HUDEP-2 (cell line): ENCODE data around the gene ZEB1.
"Not testable (repeated sequence)": the region's sequence is repeated elsewhere in the genome, so short reads cannot be mapped to it uniquely, and the experiment has no call there.

Experiments
- DNase-seq, 76 experiments: peaks; one replicate each; lab custom pipeline; 2025; ENCODE audit not compliant: unreplicated experiment in 76 of 76; lab: John Stamatoyannopoulos, UW

The ZEB1 gene

GRCh38 chr10:31362023-31362641, 43.1 kb downstream of the ZEB1 start:
- no peak for DNase-seq

GRCh38 chr10:31363696-31364095, 44.7 kb downstream of the ZEB1 start:
- not testable (repeated sequence) for DNase-seq

GRCh38 chr10:31364238-31364637, 45.2 kb downstream of the ZEB1 start:
- DNase-seq, result not testable (repeated sequence)

GRCh38 chr10:31366703-31367102, 47.7 kb downstream of the ZEB1 start:
- no peak for DNase-seq

DNA sequence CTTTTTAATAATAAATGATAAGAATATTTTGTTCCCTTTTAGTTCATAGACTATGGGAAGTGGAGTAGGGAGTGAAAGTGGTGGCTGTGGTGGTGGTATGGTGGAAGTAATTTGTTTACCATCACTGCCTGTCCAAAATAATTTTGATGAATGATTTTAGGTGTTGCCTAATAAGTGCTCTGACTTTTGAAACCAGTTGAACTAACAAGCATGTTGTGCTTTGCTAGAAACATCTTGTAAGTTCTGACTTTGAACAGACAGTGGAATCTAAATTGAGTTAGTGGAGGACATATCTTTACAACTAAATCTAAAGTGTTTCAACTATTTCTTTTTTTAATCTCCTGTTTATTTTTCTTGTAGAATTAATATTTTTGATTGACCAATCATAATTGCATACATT, 49.7 kb downstream of the ZEB1 start:
- DNase-seq, result no peak

DNA sequence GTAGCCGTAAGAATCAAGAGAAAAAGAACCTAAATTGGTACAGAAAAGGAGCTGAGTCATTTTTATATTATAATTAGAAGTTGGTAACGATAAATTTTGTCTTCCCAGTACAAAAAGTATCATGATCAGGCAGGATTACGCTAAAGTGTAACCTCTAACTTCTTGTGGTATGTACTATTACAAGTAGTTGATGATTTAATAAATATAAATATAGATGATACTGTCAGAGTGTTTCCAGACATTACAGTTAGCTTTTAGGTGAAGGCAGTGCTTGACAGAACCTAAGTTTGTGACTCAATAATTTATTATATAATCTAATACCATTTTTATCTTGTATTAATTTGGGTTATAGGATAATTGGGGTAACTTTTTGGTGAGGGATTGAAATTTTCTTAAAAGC, 53.4 kb downstream of the ZEB1 start:
- DNase-seq, result no peak

- no peak for DNase-seq
Observed at GRCh38 chr10:31374146-31374696, 55.2 kb downstream of the ZEB1 start.

- DNase-seq, result no peak
Observed at GRCh38 chr10:31381171-31381570, 62.2 kb downstream of the ZEB1 start.

- DNase-seq, result no peak
Observed at GRCh38 chr10:31381766-31382316, 62.8 kb downstream of the ZEB1 start.

DNA sequence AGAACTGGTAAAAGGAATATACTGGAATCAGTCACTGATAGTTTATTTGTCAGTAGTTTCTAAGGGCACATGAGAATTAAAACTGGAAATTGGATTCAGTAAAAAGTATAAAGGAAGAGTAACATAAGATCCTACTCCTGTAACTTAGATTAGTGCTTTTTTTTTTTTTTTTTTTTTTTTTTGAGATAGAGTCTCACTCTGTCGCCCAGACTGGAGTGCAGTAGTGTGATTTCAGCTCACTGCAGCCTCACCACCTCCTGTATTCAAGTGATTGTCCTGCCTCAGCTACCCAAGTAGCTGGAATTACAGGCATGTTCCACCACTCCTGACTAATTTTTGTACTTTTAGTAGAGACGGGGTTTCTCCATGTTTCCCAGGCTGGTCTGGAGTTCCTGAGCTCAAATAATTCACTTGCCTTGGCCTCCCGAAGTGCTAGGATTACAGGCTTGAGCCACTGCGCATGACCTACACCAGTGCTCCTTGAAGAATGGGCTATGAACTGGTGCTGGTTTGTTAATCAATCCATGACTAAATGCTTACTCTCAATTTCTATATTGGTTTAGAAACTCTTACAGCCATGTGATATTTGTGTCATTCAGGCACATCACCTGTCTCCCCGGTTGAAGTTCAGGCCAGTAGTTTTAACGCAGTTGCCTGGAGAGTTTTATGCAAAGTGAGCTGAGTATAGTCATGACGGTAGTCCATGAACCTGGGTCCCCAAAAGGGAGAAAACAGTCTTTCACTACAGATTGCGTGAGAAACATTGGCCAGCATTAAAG, 65.0 kb downstream of the ZEB1 start:
- no peak for DNase-seq

DNA sequence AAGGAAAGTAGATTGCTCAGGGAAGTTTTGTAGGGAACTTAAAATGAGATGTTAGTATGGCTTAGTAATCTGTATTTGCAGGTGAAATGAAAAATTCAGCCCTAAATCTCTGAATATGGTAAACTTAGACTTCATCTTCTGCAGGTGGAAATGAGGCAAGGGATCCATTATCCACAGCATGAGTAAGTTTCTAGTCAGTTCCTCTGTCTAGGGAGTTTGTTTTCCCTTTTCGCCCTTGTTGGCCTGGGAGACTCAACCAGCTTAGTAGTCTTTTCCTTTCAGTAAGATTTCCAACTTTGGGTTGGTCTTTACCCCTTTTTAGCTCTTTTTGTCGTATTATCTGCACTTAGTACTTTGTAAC, 65.6 kb downstream of the ZEB1 start:
- DNase-seq, result no peak

GRCh38 chr10:31390804-31391203, 71.8 kb downstream of the ZEB1 start:
- no peak for DNase-seq

DNA sequence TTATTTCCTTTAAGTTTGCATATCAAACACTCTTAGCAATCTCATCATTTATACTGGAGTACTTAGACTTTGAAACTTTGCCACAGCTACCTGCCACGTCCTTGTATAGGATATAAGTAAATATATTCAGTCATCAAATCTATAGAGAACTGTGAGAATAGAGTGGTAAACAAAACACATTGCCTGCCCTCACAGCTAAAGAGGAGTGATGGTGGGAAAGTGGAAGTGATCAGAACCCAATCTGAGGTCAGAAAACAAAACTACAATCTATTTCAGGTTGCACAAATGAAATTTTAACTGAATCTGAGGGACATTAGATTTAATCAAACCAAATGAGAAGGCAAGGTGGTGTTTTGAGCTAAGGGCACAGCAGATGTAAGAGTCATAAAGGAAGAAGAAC, 74.8 kb downstream of the ZEB1 start:
- no peak for DNase-seq

GRCh38 chr10:31395695-31396094, 76.7 kb downstream of the ZEB1 start:
- DNase-seq, result no peak

DNA sequence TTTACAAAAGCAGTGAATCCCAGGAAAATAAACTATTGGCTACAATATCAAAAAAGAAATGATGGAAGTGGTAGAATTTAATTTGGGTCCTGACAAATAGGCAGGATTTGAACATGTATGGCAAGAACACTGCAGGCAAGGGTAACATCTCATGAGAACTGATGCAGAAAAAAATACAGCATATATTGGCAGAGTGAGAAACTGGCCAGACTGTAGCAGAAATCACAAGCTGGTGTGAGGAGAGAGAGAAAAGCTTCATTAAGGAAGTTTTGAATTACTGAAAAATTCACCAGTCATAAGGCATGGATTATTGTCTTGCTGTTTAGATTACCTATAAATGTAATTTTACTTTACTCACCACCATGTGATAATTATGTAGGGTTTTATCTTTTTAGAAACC, 77.4 kb downstream of the ZEB1 start:
- no peak for DNase-seq

DNA sequence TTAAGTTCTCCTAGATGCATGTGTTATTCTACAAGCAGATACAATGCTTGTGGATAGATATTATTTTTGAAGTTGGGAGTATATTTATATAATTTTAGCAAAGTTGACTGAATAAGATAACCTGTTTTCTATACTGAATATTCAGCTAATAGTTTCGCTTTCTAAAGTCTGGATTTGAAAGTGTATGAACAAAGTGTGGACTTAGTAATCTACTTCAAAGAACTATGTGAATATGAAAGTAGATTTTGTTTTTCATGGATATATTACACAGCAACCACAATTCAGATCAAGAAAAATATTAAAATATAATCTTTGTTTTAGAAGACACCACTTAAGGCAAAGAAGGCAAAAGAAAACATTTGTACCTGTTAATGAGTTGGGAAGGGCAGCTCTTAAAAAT, 78.8 kb downstream of the ZEB1 start:
- DNase-seq, result no peak

DNA sequence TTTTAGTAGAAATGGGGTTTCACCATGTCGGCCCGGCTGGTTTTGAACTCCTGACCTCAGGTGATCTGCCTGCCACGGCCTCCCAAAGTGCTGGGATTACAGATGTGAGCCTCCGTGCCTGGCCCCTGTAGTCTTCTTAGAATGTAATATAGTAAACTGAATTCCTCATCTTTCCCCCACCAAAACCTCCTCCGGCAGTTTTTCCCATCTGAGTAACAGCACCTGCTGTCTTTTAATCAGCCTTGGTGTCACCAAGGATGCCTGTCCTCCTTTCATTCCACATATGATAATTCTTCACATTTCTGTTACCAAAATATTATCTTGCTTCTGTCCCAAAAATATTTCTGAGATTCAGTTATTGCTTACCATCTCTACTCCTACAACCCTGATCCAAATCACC, 80.2 kb downstream of the ZEB1 start:
- DNase-seq, result no peak

- no peak for DNase-seq
Observed at GRCh38 chr10:31399631-31400030, 80.6 kb downstream of the ZEB1 start.

DNA sequence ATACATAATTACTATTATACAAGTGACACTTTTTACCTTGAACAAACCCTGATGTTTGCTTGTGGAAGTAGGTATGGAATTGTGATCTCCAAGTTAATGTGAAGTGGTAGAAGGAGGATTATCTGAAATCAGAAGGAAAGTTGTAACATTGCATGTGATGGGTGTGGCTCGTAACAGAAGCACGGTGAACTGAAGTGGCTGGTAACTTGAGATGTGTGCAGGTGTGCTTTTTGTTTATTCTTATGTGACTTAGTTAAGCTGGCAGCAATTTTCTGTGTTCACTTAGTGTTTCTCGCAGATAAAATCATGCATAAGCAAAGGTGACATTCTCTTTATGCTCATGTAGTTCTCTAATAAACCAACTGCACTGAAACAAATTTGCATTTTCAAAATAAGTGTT, 82.3 kb downstream of the ZEB1 start:
- peak in 2 of 76 experiments; percentile 1 to 11 for DNase-seq

- DNase-seq, result peak in 4 of 76 experiments; percentile 3 to 62 (median 29)
Observed at GRCh38 chr10:31404640-31405039, 85.6 kb downstream of the ZEB1 start.

DNA sequence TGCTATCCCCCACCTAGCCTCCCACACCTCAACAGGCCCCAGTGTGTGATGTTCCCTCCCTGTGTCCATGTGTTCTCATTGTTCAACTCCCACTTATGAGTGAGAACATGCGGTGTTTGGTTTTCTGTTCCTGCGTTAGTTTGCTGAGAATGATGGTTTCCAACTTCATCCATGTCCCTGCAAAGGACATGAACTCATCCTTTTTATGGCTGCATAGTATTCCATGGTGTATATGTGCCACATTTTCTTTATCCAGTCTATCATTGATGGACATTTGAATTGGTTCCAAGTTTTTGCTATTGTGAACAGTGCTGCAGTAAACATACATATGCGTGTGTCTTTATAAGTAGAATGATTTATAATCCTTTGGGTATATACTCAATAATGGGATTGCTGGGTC, 86.8 kb downstream of the ZEB1 start:
- not testable (repeated sequence) for DNase-seq

- not testable (repeated sequence) for DNase-seq
Observed at GRCh38 chr10:31412397-31412796, 93.4 kb downstream of the ZEB1 start.
